ENCODE data around the gene FHIT.

Gene FHIT

GRCh38 chr3:60140160-60140559 is 1111.1 kb downstream of the FHIT start:
- no peak for DNase-seq

- no peak for DNase-seq
Measured at GRCh38 chr3:60136601-60137000, 1114.7 kb downstream of the FHIT start.

GRCh38 chr3:60135474-60135873 is 1115.8 kb downstream of the FHIT start:
- no peak for DNase-seq

GRCh38 chr3:60133269-60134162 is 1117.7 kb downstream of the FHIT start:
- no peak for DNase-seq

- no peak for DNase-seq
Measured at GRCh38 chr3:60131618-60132017, 1119.6 kb downstream of the FHIT start.

- DNase-seq, result no peak
Measured at GRCh38 chr3:60126511-60127304, 1124.5 kb downstream of the FHIT start.

GRCh38 chr3:60125686-60126085 is 1125.6 kb downstream of the FHIT start:
- no peak for DNase-seq

- DNase-seq, result no peak
Measured at GRCh38 chr3:60120245-60120644, 1131.0 kb downstream of the FHIT start.

- DNase-seq, result no peak
Measured at GRCh38 chr3:60114191-60114590, 1137.1 kb downstream of the FHIT start.

- no peak for DNase-seq
Measured at GRCh38 chr3:60107275-60107674, 1144.0 kb downstream of the FHIT start.

GRCh38 chr3:60102154-60102553 is 1149.1 kb downstream of the FHIT start:
- DNase-seq, result no peak

- no peak for DNase-seq
Measured at GRCh38 chr3:60101621-60102020, 1149.6 kb downstream of the FHIT start.

- DNase-seq, result no peak
Measured at GRCh38 chr3:60096403-60096802, 1154.8 kb downstream of the FHIT start.

GRCh38 chr3:60095930-60096329 is 1155.3 kb downstream of the FHIT start:
- DNase-seq, result no peak

- no peak for DNase-seq
Measured at GRCh38 chr3:60095516-60095915, 1155.7 kb downstream of the FHIT start.

GRCh38 chr3:60094392-60094947 is 1156.8 kb downstream of the FHIT start:
- no peak for DNase-seq

GRCh38 chr3:60090548-60090947 is 1160.7 kb downstream of the FHIT start:
- DNase-seq, result no peak

GRCh38 chr3:60086811-60087210 is 1164.4 kb downstream of the FHIT start:
- no peak for DNase-seq

- no peak for DNase-seq
Measured at GRCh38 chr3:60085649-60086048, 1165.6 kb downstream of the FHIT start.

- no peak for DNase-seq
Measured at GRCh38 chr3:60081381-60082095, 1169.7 kb downstream of the FHIT start.

GRCh38 chr3:60080648-60081047 is 1170.6 kb downstream of the FHIT start:
- no peak for DNase-seq

- DNase-seq, result no peak
Measured at GRCh38 chr3:60079076-60079475, 1172.2 kb downstream of the FHIT start.

GRCh38 chr3:60076331-60076730 is 1174.9 kb downstream of the FHIT start:
- DNase-seq, result no peak
